GM23338 (cell line): ENCODE results near the gene XRCC6. TPM values are rescaled to one million over a fixed set of nuclear protein-coding genes. Genes with fewer than 3 reads are reported as not detected.

Source experiments
- ATAC-seq: fragments of 200-7000 bp; cut with Tn5 transposase; 3 replicates; pipeline ENCODE4 v1.9.1; 2020
- DNase-seq: peaks from one replicate; pipeline ENCODE4 v3.0.0-alpha.2; 2015; ENCODE audit warnings: low spot score
- H2AFZ ChIP-seq: fragments of 200-600 bp; sonication (generic); 2 replicates; pipeline ENCODE4 v1.8.0; 2016; ENCODE audit warnings: antibody characterized with exemption, mild to moderate bottlenecking, moderate library complexity
- H3F3A ChIP-seq: fragments of 200-600 bp; sonication (generic); replicated peaks from 2 replicates; pipeline ENCODE4 v1.8.0; 2017; ENCODE audit warnings: antibody characterized with exemption, mixed run types, low read depth
- H3K27ac ChIP-seq: fragments of 200-600 bp; sonication (generic); 2 replicates; pipeline ENCODE4 v1.6.1; 2016; ENCODE audit warnings: low read depth
- H3K27me3 ChIP-seq: fragments of 200-600 bp; sonication (generic); 2 replicates; pipeline ENCODE4 v1.8.0; 2016; ENCODE audit warnings: mild to moderate bottlenecking, mixed run types, moderate library complexity; ENCODE audit not compliant: insufficient read depth
- H3K36me3 ChIP-seq: fragments of 200-600 bp; sonication (generic); 2 replicates; pipeline ENCODE4 v1.8.0; 2016; ENCODE audit warnings: mild to moderate bottlenecking; ENCODE audit not compliant: insufficient read depth
- H3K4me1 ChIP-seq: fragments of 200-600 bp; sonication (generic); 2 replicates; pipeline ENCODE4 v1.8.0; 2016; ENCODE audit warnings: mild to moderate bottlenecking, moderate library complexity; ENCODE audit not compliant: insufficient read depth
- H3K4me2 ChIP-seq: fragments of 200-600 bp; sonication (generic); 2 replicates; pipeline ENCODE4 v1.7.1; 2017; ENCODE audit warnings: mixed run types
- H3K4me3 ChIP-seq: fragments of 200-600 bp; sonication (generic); 2 replicates; pipeline ENCODE4 v1.6.1; 2016; ENCODE audit warnings: mixed run types
- H3K79me2 ChIP-seq: fragments of 200-600 bp; sonication (generic); replicated peaks from 2 replicates; pipeline ENCODE4 v1.8.0; 2017; ENCODE audit warnings: mild to moderate bottlenecking; ENCODE audit not compliant: insufficient read depth
- H3K9me2 ChIP-seq: fragments of 200-600 bp; sonication (generic); 2 replicates; pipeline ENCODE4 v1.8.0; 2017; ENCODE audit not compliant: insufficient read depth
- H4K20me1 ChIP-seq: fragments of 200-600 bp; sonication (generic); replicated peaks from 2 replicates; pipeline ENCODE4 v1.8.0; 2017; ENCODE audit warnings: mild to moderate bottlenecking; ENCODE audit not compliant: insufficient read depth
- H3K27ac Mint-ChIP-seq: 2 replicates; pipeline ENCODE4 v1.8.0; 2020; ENCODE audit warnings: inconsistent platforms, mild to moderate bottlenecking, moderate library complexity, mixed read lengths
- H3K27me3 Mint-ChIP-seq: 3 replicates; pipeline ENCODE4 v1.8.0; 2022; ENCODE audit warnings: low read depth, mild to moderate bottlenecking, moderate library complexity, mixed read lengths, inconsistent platforms; ENCODE audit not compliant: insufficient read depth, poor library complexity
- H3K36me3 Mint-ChIP-seq: 3 replicates; pipeline ENCODE4 v1.8.0; 2021; ENCODE audit warnings: low read depth, mild to moderate bottlenecking, inconsistent platforms, moderate library complexity, mixed read lengths
- H3K4me1 Mint-ChIP-seq: 3 replicates; pipeline ENCODE4 v1.8.0; 2020; ENCODE audit warnings: mild to moderate bottlenecking, inconsistent platforms, mixed read lengths
- H3K4me3 Mint-ChIP-seq: 3 replicates; pipeline ENCODE4 v1.8.0; 2021; ENCODE audit warnings: moderate library complexity, mild to moderate bottlenecking, inconsistent platforms, mixed read lengths
- H3K9me3 Mint-ChIP-seq: 3 replicates; pipeline ENCODE4 v1.8.0; 2020; ENCODE audit warnings: moderate library complexity, mild to moderate bottlenecking, inconsistent platforms, mixed read lengths
- CREB1 ChIP-seq: fragments of 250-450 bp; sonication (Bioruptor Pico); IDR thresholded peaks from 2 replicates; pipeline ENCODE4 v1.5.0; 2020; ENCODE audit warnings: low read depth, mild to moderate bottlenecking, moderate library complexity
- EZH2phosphoT487 ChIP-seq: fragments of 200-600 bp; sonication (generic); IDR thresholded peaks from one replicate; pipeline ENCODE4 v1.8.1; 2018; ENCODE audit warnings: antibody characterized with exemption; ENCODE audit not compliant: unreplicated experiment
- REST ChIP-seq: IDR thresholded peaks from one replicate; pipeline ENCODE4 v1.6.1; 2018; ENCODE audit warnings: antibody characterized with exemption; ENCODE audit not compliant: unreplicated experiment
- polyA plus RNA-seq: library from polyadenylated mRNA; unstranded; fragments of >200 nt; fragmentation: Nextera tagmentation; extraction: Ambion mirVana; gene quantifications from 2 replicates; pipeline ENCODE4 v1.2.1, GENCODE V29; 2016
- total RNA-seq: library from RNA; depleted of rRNA; stranded (reverse); fragments of >200 nt; shearing (Covaris generic); gene quantifications from 2 replicates; pipeline ENCODE4 v1.2.3, GENCODE V29; 2014
- TF ChIP-seq, protein P1 (sequence below): fragments of 250-450 bp; sonication (Bioruptor Pico); IDR thresholded peaks from 2 replicates; pipeline ENCODE4 v1.5.0; 2020; ENCODE audit warnings: mild to moderate bottlenecking, moderate library complexity
- TF ChIP-seq, protein P2 (sequence below), 2 experiments: fragments of 200-600 bp in 1 of 2; sonication (generic) in 1 of 2; conservative IDR thresholded peaks; 2 replicates each; pipeline versions ENCODE4 v1.5.1 to v1.6.1; 2016 to 2017; ENCODE audit warnings: antibody characterized with exemption in 2 of 2, low read depth in 2 of 2, mild to moderate bottlenecking in 2 of 2, moderate library complexity in 1 of 2

XRCC6 gene
- total and polyA plus RNA-seq, 2 experiments from 2014 or later: 351 to 498 TPM

GRCh38 chr22:41638748-41639147 lies 17.7 kb downstream of the XRCC6 start:
- peaks cover 55% of the 10 kb centered on the region for H3K79me2 ChIP-seq
- ATAC-seq (no peak), DNase-seq (no peak)
- H3K36me3 Mint-ChIP-seq: peaks cover 88% of the 10 kb centered on the region
- H3K9me2 ChIP-seq: no peaks in the 10 kb centered on the region
- no peak overlapping the region for H3K4me2 ChIP-seq
- no peak overlapping the region for H3K4me3 ChIP-seq
- H3K27me3 ChIP-seq: no peaks in the 10 kb centered on the region
- no peaks in the 10 kb centered on the region for H3K4me1 ChIP-seq
- H3K27ac Mint-ChIP-seq: no peak overlapping the region
- peaks cover 3% of the 10 kb centered on the region; the same call in 1 of the 2 replicates for H3F3A ChIP-seq
- H4K20me1 ChIP-seq: peaks cover 32% of the 10 kb centered on the region
- TF ChIP-seq EZH2phosphoT487 (no peak), CREB1 (CRISPR knock-in tag) (no peak)
- TF ChIP-seq, protein P1, sequence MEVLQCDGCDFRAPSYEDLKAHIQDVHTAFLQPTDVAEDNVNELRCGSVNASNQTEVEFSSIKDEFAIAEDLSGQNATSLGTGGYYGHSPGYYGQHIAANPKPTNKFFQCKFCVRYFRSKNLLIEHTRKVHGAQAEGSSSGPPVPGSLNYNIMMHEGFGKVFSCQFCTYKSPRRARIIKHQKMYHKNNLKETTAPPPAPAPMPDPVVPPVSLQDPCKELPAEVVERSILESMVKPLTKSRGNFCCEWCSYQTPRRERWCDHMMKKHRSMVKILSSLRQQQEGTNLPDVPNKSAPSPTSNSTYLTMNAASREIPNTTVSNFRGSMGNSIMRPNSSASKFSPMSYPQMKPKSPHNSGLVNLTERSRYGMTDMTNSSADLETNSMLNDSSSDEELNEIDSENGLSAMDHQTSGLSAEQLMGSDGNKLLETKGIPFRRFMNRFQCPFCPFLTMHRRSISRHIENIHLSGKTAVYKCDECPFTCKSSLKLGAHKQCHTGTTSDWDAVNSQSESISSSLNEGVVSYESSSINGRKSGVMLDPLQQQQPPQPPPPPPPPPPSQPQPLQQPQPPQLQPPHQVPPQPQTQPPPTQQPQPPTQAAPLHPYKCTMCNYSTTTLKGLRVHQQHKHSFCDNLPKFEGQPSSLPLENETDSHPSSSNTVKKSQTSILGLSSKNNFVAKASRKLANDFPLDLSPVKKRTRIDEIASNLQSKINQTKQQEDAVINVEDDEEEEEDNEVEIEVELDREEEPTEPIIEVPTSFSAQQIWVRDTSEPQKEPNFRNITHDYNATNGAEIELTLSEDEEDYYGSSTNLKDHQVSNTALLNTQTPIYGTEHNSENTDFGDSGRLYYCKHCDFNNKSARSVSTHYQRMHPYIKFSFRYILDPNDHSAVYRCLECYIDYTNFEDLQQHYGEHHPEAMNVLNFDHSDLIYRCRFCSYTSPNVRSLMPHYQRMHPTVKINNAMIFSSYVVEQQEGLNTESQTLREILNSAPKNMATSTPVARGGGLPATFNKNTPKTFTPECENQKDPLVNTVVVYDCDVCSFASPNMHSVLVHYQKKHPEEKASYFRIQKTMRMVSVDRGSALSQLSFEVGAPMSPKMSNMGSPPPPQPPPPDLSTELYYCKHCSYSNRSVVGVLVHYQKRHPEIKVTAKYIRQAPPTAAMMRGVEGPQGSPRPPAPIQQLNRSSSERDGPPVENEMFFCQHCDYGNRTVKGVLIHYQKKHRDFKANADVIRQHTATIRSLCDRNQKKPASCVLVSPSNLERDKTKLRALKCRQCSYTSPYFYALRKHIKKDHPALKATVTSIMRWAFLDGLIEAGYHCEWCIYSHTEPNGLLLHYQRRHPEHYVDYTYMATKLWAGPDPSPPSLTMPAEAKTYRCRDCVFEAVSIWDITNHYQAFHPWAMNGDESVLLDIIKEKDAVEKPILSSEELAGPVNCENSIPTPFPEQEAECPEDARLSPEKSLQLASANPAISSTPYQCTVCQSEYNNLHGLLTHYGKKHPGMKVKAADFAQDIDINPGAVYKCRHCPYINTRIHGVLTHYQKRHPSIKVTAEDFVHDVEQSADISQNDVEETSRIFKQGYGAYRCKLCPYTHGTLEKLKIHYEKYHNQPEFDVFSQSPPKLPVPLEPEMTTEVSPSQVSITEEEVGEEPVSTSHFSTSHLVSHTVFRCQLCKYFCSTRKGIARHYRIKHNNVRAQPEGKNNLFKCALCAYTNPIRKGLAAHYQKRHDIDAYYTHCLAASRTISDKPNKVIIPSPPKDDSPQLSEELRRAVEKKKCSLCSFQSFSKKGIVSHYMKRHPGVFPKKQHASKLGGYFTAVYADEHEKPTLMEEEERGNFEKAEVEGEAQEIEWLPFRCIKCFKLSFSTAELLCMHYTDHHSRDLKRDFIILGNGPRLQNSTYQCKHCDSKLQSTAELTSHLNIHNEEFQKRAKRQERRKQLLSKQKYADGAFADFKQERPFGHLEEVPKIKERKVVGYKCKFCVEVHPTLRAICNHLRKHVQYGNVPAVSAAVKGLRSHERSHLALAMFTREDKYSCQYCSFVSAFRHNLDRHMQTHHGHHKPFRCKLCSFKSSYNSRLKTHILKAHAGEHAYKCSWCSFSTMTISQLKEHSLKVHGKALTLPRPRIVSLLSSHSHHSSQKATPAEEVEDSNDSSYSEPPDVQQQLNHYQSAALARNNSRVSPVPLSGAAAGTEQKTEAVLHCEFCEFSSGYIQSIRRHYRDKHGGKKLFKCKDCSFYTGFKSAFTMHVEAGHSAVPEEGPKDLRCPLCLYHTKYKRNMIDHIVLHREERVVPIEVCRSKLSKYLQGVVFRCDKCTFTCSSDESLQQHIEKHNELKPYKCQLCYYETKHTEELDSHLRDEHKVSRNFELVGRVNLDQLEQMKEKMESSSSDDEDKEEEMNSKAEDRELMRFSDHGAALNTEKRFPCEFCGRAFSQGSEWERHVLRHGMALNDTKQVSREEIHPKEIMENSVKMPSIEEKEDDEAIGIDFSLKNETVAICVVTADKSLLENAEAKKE (CRISPR knock-in tag): no peak
- H3K4me3 Mint-ChIP-seq: no peak overlapping the region
- peaks cover 4% of the 10 kb centered on the region for H3K27me3 Mint-ChIP-seq
- no peaks in the 10 kb centered on the region for H3K4me1 Mint-ChIP-seq
- H3K27ac ChIP-seq: no peak overlapping the region
- H3K36me3 ChIP-seq: peaks cover 76% of the 10 kb centered on the region
- H2AFZ ChIP-seq: no peak overlapping the region
- H3K9me3 Mint-ChIP-seq: no peaks in the 10 kb centered on the region

DNA sequence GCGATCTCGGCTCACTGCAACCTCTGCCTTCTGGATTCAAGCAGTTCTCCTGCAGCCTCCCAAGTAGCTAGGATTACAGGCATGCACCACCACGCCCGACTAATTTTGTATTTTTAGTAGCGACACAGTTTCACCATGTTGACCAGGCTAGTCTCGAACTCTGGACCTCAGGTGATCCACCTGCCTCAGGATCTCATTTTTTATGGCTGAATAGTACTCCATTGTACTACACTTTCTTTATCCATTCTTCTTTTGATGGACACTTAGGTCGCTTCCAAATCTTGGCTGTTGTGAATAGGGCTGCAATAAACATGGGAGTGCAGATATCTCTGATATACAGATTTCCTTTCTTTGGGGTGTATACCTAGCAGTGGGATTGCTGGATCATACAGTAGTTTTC lies 20.8 kb downstream of the XRCC6 start:
- H3K27ac ChIP-seq: no peak overlapping the region
- ATAC-seq: no peak
- Mint-ChIP-seq H3K4me3 (no peak overlapping the region), H3K4me1 (no peaks in the 10 kb centered on the region), H3K36me3 (peaks cover 80% of the 10 kb centered on the region), H3K27ac (no peak overlapping the region), H3K9me3 (no peaks in the 10 kb centered on the region), H3K27me3 (no peaks in the 10 kb centered on the region)
- no peak overlapping the region for H3K4me2 ChIP-seq
- peaks cover 55% of the 10 kb centered on the region for H3K79me2 ChIP-seq
- DNase-seq: no peak
- no peaks in the 10 kb centered on the region for H3K4me1 ChIP-seq
- peaks cover 34% of the 10 kb centered on the region for H4K20me1 ChIP-seq
- H3K36me3 ChIP-seq: peaks cover 74% of the 10 kb centered on the region
- H3K4me3 ChIP-seq: no peak overlapping the region
- H2AFZ ChIP-seq: no peak overlapping the region
- H3K9me2 ChIP-seq: no peaks in the 10 kb centered on the region
- 0 out of 2 replicates have a peak, but pooled peaks cover 3% of the 10 kb centered on the region for H3F3A ChIP-seq
- H3K27me3 ChIP-seq: no peaks in the 10 kb centered on the region
- TF ChIP-seq, protein P2, sequence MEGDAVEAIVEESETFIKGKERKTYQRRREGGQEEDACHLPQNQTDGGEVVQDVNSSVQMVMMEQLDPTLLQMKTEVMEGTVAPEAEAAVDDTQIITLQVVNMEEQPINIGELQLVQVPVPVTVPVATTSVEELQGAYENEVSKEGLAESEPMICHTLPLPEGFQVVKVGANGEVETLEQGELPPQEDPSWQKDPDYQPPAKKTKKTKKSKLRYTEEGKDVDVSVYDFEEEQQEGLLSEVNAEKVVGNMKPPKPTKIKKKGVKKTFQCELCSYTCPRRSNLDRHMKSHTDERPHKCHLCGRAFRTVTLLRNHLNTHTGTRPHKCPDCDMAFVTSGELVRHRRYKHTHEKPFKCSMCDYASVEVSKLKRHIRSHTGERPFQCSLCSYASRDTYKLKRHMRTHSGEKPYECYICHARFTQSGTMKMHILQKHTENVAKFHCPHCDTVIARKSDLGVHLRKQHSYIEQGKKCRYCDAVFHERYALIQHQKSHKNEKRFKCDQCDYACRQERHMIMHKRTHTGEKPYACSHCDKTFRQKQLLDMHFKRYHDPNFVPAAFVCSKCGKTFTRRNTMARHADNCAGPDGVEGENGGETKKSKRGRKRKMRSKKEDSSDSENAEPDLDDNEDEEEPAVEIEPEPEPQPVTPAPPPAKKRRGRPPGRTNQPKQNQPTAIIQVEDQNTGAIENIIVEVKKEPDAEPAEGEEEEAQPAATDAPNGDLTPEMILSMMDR (conservative IDR thresholded peaks at IDR 0.05; ENCODE audit: low read depth in 2 of 2): no peak
- TF ChIP-seq REST: no peak
- TF ChIP-seq EZH2phosphoT487: no peak
